K562 (cell line): ENCODE results near the gene ARG1.

ENCODE experiments used
- AFF4 ChIP-seq: sonication (generic); formaldehyde crosslinking; IDR thresholded peaks from 2 replicates; pipeline ENCODE4 v1.8.0; 2023; ENCODE audit warnings: mild to moderate bottlenecking, missing genetic modification reagents
- ATF2 ChIP-seq: sonication (generic); formaldehyde crosslinking; IDR thresholded peaks from 2 replicates; pipeline ENCODE4 v1.8.1; 2022; ENCODE audit warnings: missing genetic modification reagents
- ATF6 ChIP-seq: sonication (generic); formaldehyde crosslinking; IDR thresholded peaks from 2 replicates; pipeline ENCODE4 v1.4.0; 2020; ENCODE audit warnings: mild to moderate bottlenecking, missing genetic modification reagents
- ELK1 ChIP-seq: sonication (generic); formaldehyde crosslinking; IDR thresholded peaks from 2 replicates; pipeline ENCODE4 v1.8.1; 2022; ENCODE audit warnings: missing genetic modification reagents
- FOS ChIP-seq: IDR thresholded peaks from 3 replicates; pipeline ENCODE4 v1.6.1; 2011; ENCODE audit not compliant: insufficient read length; ENCODE audit errors: extremely low read depth
- GTF3C2 ChIP-seq: IDR thresholded peaks from 3 replicates; pipeline ENCODE4 v1.6.1; 2011; ENCODE audit warnings: borderline replicate concordance, mild to moderate bottlenecking, moderate library complexity; ENCODE audit not compliant: insufficient read length; ENCODE audit errors: extremely low read depth
- POLR2A ChIP-seq: fragments of 450-650 bp; conservative IDR thresholded peaks from 2 replicates; pipeline ENCODE4 v1.6.1; 2016
- ZKSCAN8 ChIP-seq: fragments of 200-800 bp; sonication (Bioruptor generic); IDR thresholded peaks from 2 replicates; pipeline ENCODE4 v1.6.1; 2016; ENCODE audit warnings: missing genetic modification characterization, missing compliant biosample characterization
- ZNF398 ChIP-seq: fragments of 250-450 bp; sonication (Bioruptor Pico); IDR thresholded peaks from 2 replicates; pipeline ENCODE4 v1.8.0; 2021; ENCODE audit warnings: moderate library complexity, mild to moderate bottlenecking, inconsistent platforms
- ZNF79 ChIP-seq: fragments of 250-450 bp; sonication (Bioruptor Pico); IDR thresholded peaks from 2 replicates; pipeline ENCODE4 v1.4.0; 2020; ENCODE audit warnings: low read depth, mild to moderate bottlenecking, moderate library complexity

- TF ChIP-seq ZNF79 (no peak), GTF3C2 (no peak), ATF2 (CRISPR knock-in tag) (no peak), FOS (no peak), AFF4 (no peak), POLR2A (no peak), ATF6 (CRISPR knock-in tag) (no peak), ZKSCAN8 (CRISPR knock-in tag) (no peak), ELK1 (CRISPR knock-in tag) (no peak), ZNF398 (no peak)
These were observed 40.4 kb upstream of the ARG1 start for GRCh38 chr6:131532580-131533039.
